Stimulated activated CD4-positive, alpha-beta T cell treated with anti-CD3 and anti-CD28 coated beads, Interleukin-12 subunit alpha, Interleukin-12 subunit beta, amount 100 ng/mL, for 4 hours (primary cell): Measurements from ENCODE around the gene HSD11B2.

Experiments
- DNase-seq: peaks from one replicate; pipeline ENCODE4 v3.0.0-alpha.2; 2020

HSD11B2 gene

DNA sequence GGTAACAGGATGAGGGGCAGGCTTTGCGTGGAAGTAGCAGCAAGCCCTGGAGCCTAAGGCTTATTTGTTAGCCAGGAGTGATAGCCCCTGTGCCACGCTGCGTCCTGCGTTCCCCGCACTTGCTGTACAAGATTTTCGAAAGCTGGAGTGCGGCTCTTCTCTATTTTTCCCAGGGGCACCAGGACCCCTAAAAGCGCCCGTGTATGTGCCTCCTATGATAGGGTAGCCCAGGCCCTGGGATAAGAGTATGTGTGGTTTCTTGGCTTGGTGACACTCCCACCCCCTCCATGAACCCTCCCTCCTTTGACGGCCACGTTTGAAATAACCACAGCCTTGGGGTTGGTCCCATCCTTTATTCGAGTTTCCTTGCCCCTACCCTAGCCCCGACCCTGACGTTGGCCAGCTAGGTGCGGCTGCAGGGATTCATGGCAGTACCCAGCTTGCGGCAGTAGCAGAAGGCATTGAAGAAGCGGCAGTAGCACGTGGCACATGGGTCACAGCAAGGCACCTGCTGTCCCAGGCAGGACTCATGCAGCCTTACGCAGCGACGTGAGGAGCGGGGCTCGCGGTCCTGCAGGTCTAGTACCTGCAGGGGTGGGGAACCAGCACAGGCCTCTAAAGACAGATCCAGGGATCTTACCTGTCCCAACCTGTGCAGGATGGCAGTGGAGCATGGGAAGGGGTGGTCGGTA lies 51.5 kb downstream of the HSD11B2 start:
- no peak for DNase-seq

- no peak for DNase-seq
Measured at GRCh38 chr16:67483150-67483549, 52.2 kb downstream of the HSD11B2 start, which contains the start of gene AGRP. Gene AGRP (minus strand): TSS chr16:67483547. CDS start chr16:67483398, 149 bp downstream.

DNA sequence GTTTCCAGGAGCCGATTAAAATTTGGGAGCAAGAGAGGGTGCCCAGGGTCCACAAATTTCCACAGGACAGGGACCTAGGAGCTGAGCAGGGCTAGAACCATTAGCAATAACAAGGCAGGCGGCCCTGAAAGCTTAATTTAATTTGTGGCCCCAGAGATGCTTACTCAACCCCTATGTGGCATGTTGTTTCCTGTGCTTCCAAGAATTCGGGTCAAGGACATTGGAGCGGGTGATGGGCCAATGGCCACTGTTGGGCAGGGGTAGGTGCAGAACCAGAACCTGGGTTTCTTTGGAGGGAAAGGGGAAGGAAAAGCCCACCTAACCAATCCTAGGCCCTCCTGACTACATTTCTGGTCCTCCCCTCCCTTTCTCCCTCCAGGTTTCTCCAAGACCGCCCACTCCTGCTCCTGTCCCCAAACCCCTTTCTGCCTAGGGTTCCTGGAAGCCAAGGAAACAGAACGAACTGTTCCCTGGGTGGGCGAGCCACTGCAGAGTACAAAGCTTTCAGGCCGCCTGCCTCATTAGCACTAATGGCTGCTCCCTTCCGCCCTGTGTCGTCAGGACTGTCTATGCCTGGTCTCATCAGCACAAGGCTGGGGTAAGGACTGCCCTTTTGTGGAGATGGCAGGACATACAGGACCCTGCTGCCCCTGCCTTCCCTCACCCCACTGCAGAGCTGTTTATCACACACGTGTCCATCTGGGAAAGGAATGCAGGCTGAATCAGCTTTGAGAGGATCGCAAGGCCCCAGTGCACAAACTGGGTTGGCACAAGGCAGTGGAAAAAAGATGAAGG lies 53.0 kb downstream of the HSD11B2 start:
- DNase-seq = no peak

DNA sequence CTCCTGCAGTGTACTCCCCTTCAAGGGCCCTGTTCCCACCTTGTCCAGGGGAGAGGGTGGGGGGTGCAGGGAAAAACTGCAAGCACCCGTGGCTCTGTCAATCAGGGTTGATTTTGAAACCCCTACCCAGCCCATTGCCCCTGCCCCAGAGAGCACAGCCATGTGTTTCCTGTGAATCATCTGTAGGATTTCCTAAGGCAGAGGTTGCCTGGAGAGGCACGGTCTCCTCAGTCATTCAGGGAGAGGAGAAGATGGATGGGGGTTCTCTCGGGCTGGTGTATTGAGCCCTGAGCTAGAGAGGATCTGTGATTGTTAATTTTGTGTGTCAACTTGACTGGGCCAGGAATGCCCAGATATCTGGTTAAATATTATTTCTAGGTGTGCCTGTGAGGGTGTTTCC lies 55.9 kb downstream of the HSD11B2 start:
- DNase-seq = no peak
